GOT3 (cell line): ENCODE data around the gene CCT7.

Experiments
- DNase-seq: peaks from one replicate; lab custom pipeline; 2025; ENCODE audit warnings: mixed read lengths; lab: John Stamatoyannopoulos, UW

CCT7 gene

DNA sequence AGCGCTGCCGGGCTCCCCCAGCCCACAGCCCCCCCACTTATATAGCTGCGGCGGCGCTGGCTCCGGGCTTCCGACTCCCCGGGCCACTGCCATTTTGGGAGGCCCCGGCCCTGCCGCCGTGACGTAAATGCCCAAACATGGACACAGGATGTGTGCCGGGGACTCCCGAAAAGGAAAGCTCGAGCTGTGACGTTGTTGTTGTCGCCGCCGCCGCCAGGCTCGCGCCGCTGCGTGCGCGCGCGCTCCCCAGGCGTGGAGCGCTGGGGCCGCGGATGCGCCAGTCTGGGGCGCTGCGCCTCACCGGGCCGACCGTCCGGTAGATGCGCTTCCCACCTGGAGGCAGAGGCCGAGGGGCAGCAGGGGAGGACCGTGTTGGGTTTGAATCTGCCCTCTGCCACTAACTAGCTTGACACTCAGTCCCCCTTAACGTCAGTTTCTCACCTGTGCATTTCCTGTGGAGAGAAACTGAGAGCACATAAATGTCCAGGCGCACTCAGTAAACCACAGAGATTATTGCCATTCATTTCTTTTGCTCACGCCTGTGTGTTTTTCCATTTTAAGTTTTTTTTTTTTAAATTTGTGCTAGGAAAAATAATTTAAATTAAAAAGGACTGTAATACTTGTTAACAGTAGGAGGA, 59.5 kb downstream of the CCT7 start, which contains the start of gene EGR4:
Gene EGR4, minus strand, starts transcription at position 15 of the 638 bp plus-strand sequence. CDS start 231 bp downstream, outside the sequence.
- DNase-seq, result no peak

- DNase-seq, result no peak
These were observed 60.1 kb downstream of the CCT7 start for GRCh38 chr2:73294239-73294638.

DNA sequence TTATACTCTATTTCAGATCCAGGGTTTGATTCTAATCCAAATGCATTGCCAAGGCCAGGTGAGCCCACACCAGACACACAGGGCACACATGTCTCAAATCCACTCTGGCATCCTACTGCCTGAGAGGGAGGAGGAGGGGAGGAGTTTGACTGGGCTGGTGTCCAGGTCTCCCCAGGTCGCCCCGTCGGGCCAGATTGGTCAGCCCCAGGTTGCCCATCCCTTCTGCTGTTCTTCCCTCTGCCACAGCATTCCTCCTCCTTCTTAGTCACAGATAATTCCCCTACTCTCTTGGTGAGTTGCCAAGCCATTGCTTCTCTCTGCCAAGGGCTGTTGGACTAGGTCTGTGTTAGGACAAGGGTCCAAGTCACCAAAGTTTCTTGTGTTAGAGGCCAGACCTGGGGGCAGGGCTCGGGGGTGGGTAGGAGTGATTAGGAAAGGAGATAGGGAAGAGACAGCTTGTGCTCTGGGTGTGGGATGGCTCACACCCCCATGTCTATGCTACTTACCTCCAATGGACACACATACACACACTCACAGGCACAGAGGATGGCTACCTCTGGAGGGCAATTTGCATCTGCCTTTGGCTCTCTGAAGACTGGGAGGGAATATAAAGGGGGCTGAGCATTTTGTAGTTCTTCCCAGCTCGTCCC, 61.8 kb downstream of the CCT7 start:
- DNase-seq, result no peak

DNA sequence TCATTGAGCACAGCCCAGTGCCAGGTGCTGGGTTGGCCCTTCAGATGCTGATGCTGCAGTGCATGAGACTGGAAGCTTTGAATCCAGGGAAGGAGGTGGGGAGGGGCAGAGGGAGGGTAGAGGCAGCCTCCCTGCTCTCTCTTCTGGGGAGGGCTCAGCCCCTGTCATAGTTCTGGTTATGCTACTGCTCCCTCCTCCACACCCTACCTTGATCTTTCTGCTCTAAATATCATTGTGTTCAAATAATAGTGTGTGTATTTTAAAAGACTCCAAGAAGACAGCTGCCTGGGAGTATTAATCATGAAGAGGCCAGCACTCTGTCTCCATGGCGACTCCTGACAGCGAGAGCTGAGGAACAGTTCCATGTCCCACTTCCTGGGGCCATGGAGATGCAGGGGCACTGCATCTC, 63.0 kb downstream of the CCT7 start:
- no peak for DNase-seq

GRCh38 chr2:73297586-73297985, 63.5 kb downstream of the CCT7 start:
- DNase-seq, result no peak

- DNase-seq, result no peak
These were observed 66.8 kb downstream of the CCT7 start for GRCh38 chr2:73300926-73301325.

GRCh38 chr2:73301636-73302035, 67.5 kb downstream of the CCT7 start:
- no peak for DNase-seq
